RKO (cell line): Measurements from ENCODE around the gene NOTCH2.

Source experiments
- DNase-seq: peaks from one replicate; pipeline ENCODE4 v3.0.0-alpha.2; 2016; ENCODE audit warnings: low spot score

Gene NOTCH2

GRCh38 chr1:119941392-119941791, 128.1 kb downstream of the NOTCH2 start:
- DNase-seq, result no peak

GRCh38 chr1:119940697-119941096, 128.8 kb downstream of the NOTCH2 start:
- DNase-seq, result no peak

- no peak for DNase-seq
Measured at GRCh38 chr1:119937198-119937597, 132.3 kb downstream of the NOTCH2 start.

GRCh38 chr1:119935915-119936314, 133.5 kb downstream of the NOTCH2 start:
- DNase-seq, result no peak

GRCh38 chr1:119935373-119935772, 134.1 kb downstream of the NOTCH2 start:
- DNase-seq, result no peak

- DNase-seq, result no peak
Measured at GRCh38 chr1:119933397-119933796, 136.1 kb downstream of the NOTCH2 start.

GRCh38 chr1:119929643-119930315, 139.7 kb downstream of the NOTCH2 start:
- no peak for DNase-seq

GRCh38 chr1:119926553-119926952, 142.9 kb downstream of the NOTCH2 start:
- no peak for DNase-seq

GRCh38 chr1:119924948-119925898, 144.2 kb downstream of the NOTCH2 start:
- no peak for DNase-seq

GRCh38 chr1:119920104-119920968, 149.1 kb downstream of the NOTCH2 start:
- no peak for DNase-seq

- no peak for DNase-seq
Measured at GRCh38 chr1:119919241-119919640, 150.2 kb downstream of the NOTCH2 start.

- DNase-seq, result no peak
Measured at GRCh38 chr1:119918301-119918700, 151.2 kb downstream of the NOTCH2 start.

- DNase-seq, result no peak
Measured at GRCh38 chr1:119917304-119918055, 152.0 kb downstream of the NOTCH2 start.

- no peak for DNase-seq
Measured at GRCh38 chr1:119915517-119915916, 153.9 kb downstream of the NOTCH2 start.

GRCh38 chr1:119914071-119914470, 155.4 kb downstream of the NOTCH2 start:
- DNase-seq, result no peak

GRCh38 chr1:119912963-119913362, 156.5 kb downstream of the NOTCH2 start:
- no peak for DNase-seq

GRCh38 chr1:119911775-119912174, 157.7 kb downstream of the NOTCH2 start:
- no peak for DNase-seq

- DNase-seq, result no peak
Measured at GRCh38 chr1:119910618-119911017, 158.8 kb downstream of the NOTCH2 start.

- DNase-seq, result no peak
Measured at GRCh38 chr1:119909890-119910596, 159.4 kb downstream of the NOTCH2 start.

GRCh38 chr1:119908661-119909060, 160.8 kb downstream of the NOTCH2 start:
- DNase-seq, result no peak
